HepG2 (cell line): ENCODE data around the gene VAV2. TPM values are rescaled to one million over a fixed set of nuclear protein-coding genes. Genes with fewer than 3 reads are reported as not detected.

Experiments used
- PRDM10 ChIP-seq: sonication (generic); formaldehyde crosslinking; IDR thresholded peaks from 2 replicates; pipeline ENCODE4 v1.4.0; 2020; ENCODE audit warnings: low read depth, missing genetic modification reagents
- ZFX ChIP-seq: sonication (generic); formaldehyde crosslinking; IDR thresholded peaks from 2 replicates; pipeline ENCODE4 v1.4.0; 2020; ENCODE audit warnings: mild to moderate bottlenecking, low read depth, missing genetic modification reagents, moderate library complexity
- ZNF687 ChIP-seq: sonication (generic); formaldehyde crosslinking; IDR thresholded peaks from 2 replicates; pipeline ENCODE4 v1.5.1; 2020; ENCODE audit warnings: mild to moderate bottlenecking, missing genetic modification reagents, moderate library complexity
- polyA plus RNA-seq, 8 experiments: library from polyadenylated mRNA; depleted of rRNA in 3 of 8; stranded (reverse) in 7 of 8; unstranded in 1 of 8; fragments of >200 nt; fragmentation: Illumina TruSeq in 4 of 8; extraction: Trizol in 4 of 8; gene quantifications; 2 replicates each; pipeline versions ENCODE4 v1.2.1 to v1.2.3, GENCODE V29; 2011 to 2016; ENCODE audit warnings: low read depth in 4 of 8, missing spikeins in 1 of 8, mixed read lengths in 1 of 8; ENCODE audit not compliant: insufficient read depth in 1 of 8
- total RNA-seq, 5 experiments: library from RNA; depleted of rRNA; stranded (reverse); fragments of >200 nt; fragmentation: Illumina TruSeq; extraction: Trizol; gene quantifications; 2 replicates each; pipeline ENCODE4 v1.2.3, GENCODE V29; 2016; ENCODE audit warnings: low read depth in 1 of 5

The VAV2 gene
- total and polyA plus RNA-seq, 2 of the 13 experiments (the other 11 are each of a cell fraction or from before 2014, with no cell fraction given): 22.5 to 22.9 TPM

DNA sequence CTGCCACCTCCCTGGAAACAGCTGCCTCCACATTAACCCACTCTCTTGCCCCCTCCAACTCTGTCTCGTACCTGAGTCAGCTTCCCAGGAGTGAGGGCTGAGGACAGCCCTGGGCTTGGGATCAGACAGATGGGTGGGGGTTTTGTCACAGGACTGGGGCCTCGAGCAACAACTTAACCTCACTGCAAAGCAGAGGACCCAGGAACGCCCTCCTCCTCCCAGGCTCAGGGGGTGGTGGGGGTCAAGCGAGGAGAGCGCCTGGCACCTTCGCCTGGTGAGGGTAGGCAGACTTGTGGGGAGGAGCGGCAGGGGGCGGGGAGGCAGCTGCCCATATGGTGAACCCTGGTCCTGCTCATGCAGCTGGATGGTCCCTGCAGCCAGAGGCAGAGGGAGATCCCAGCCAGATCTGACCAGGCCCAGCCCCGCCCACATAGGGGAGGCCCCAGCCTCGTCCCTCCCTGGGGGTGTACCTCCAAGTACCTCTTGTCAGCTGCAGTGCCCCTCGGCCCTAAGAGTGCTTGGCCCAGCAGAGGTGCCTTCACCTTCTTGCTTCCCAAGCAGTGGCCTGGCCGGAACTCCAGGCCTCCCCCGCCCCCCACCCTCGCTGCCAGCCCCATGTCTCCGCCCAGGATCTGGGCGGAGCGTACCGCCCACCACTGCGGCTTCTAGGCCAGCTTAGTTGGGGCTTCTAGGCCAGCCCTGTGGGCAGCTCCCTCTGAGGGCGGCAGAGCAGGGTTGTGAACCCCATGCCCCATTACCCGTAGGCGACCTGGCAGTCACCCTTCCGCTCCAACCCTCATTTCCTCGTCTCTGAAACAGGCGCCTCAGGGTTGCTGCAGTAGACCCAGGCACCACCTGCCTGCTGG is 254.1 kb downstream of the VAV2 start, which contains the start of gene SARDH (continued):
- TF ChIP-seq PRDM10 (CRISPR knock-in tag) (peak; percentile 25; the same call in 1 of the 2 replicates), ZNF687 (peak; percentile 87), ZFX (CRISPR knock-in tag) (peak; percentile 92)
